Fibroblast of mammary gland (primary cell): ENCODE data around the gene RPS6KA4.

Experiments used
- DNase-seq: peaks from one replicate; pipeline ENCODE4 v3.0.0-alpha.2; 2010; ENCODE audit warnings: low read depth
- H3K4me3 ChIP-seq: 2 replicates; pipeline ENCODE4 v1.5.1; 2011; ENCODE audit warnings: low read depth, mild to moderate bottlenecking, low read length, moderate library complexity; ENCODE audit not compliant: control insufficient read depth
- CTCF ChIP-seq: conservative IDR thresholded peaks from 2 replicates; pipeline ENCODE4 v1.5.1; 2011; ENCODE audit warnings: low read depth, low read length, inconsistent platforms; ENCODE audit not compliant: control insufficient read depth, insufficient read depth

RPS6KA4 gene

GRCh38 chr11:64327993-64328392, 31.0 kb upstream of the RPS6KA4 start:
- no peak overlapping the region for H3K4me3 ChIP-seq
- TF ChIP-seq CTCF: no peak
- DNase-seq: no peak

GRCh38 chr11:64330888-64331287, 28.1 kb upstream of the RPS6KA4 start:
- DNase-seq: no peak
- H3K4me3 ChIP-seq: no peak overlapping the region
- TF ChIP-seq CTCF: no peak

GRCh38 chr11:64331569-64332371, 27.2 kb upstream of the RPS6KA4 start:
- H3K4me3 ChIP-seq: no peak overlapping the region
- peak; percentile 77 for TF ChIP-seq CTCF
- peak; percentile 95 for DNase-seq

GRCh38 chr11:64333556-64333955, 25.4 kb upstream of the RPS6KA4 start:
- TF ChIP-seq CTCF: no peak

GRCh38 chr11:64334764-64335735, 23.9 kb upstream of the RPS6KA4 start:
- DNase-seq: peak; percentile 94
- H3K4me3 ChIP-seq: no peak overlapping the region
- no peak for TF ChIP-seq CTCF

More at GRCh38 chr11:64333556-64333955, 25.4 kb upstream of the RPS6KA4 start:
- H3K4me3 ChIP-seq: no peak overlapping the region
- DNase-seq: no peak

- no peak for TF ChIP-seq CTCF
- peak; percentile 49 for DNase-seq
- H3K4me3 ChIP-seq: no peak overlapping the region
These were observed 21.3 kb upstream of the RPS6KA4 start for GRCh38 chr11:64337538-64338249.
